ENCODE measurements around the gene NOL4L. TPM values are rescaled to one million over a fixed set of nuclear protein-coding genes. Genes with fewer than 3 reads are reported as not detected.

Gene NOL4L
- total RNA-seq, 2 donors from 2014 or later = 18.0 to 59.7 TPM

- TF ChIP-seq POLR2A (IDR thresholded peaks at IDR 0.05) (no peak), POLR2AphosphoS5 (IDR thresholded peaks at IDR 0.05) (no peak), CTCF (IDR thresholded peaks at IDR 0.05) (no peak)
- Histone ChIP-seq H3K4me1 (replicated peaks) (no peaks in the 10 kb centered on the region), H3K27ac (no peak overlapping the region), H3K9me3 (no peaks in the 10 kb centered on the region), H3K36me3 (no peaks in the 10 kb centered on the region), H3K27me3 (replicated peaks; ENCODE audit: insufficient read depth) (no peaks in the 10 kb centered on the region), H3K4me3 (no peak overlapping the region)
- intact Hi-C loops (cut with DNase I) = no loop called here
- 88% methylated on average over 8 of the region's 8 CpGs for WGBS
- no peak for DNase-seq (ENCODE audit: low spot score)
Observed at GRCh38 chr20:32522776-32523612, 62.1 kb downstream of the NOL4L start.

GRCh38 chr20:32522526-32522775, 62.7 kb downstream of the NOL4L start:
- DNase-seq (ENCODE audit: low spot score) = no peak
- 74% methylated on average over 3 of the region's 3 CpGs for WGBS
- Histone ChIP-seq H3K4me3 (no peak overlapping the region), H3K4me1 (replicated peaks) (peaks cover under 1% of the 10 kb centered on the region), H3K27me3 (replicated peaks; ENCODE audit: insufficient read depth) (no peaks in the 10 kb centered on the region), H3K27ac (no peak overlapping the region), H3K9me3 (no peaks in the 10 kb centered on the region), H3K36me3 (no peaks in the 10 kb centered on the region)
- intact Hi-C loops (cut with DNase I) = no loop called here
- no peak for TF ChIP-seq POLR2A (IDR thresholded peaks at IDR 0.05)
- no peak for TF ChIP-seq CTCF (IDR thresholded peaks at IDR 0.05)
- TF ChIP-seq POLR2AphosphoS5 (IDR thresholded peaks at IDR 0.05) = no peak

- H3K9me3 ChIP-seq = no peaks in the 10 kb centered on the region
- DNase-seq (ENCODE audit: low spot score) = peak; percentile 40
- 16% methylated on average over 15 of the region's 15 CpGs for WGBS
Observed at GRCh38 chr20:32521780-32522525, 63.2 kb downstream of the NOL4L start.

GRCh38 chr20:32520927-32521203, 64.3 kb downstream of the NOL4L start:
- no peaks in the 10 kb centered on the region for H3K9me3 ChIP-seq
- H3K36me3 ChIP-seq = no peaks in the 10 kb centered on the region
- H3K4me3 ChIP-seq = no peak overlapping the region
- H3K27ac ChIP-seq = no peak overlapping the region
- DNase-seq (ENCODE audit: low spot score) = no peak
- WGBS = 95% methylated on average over 3 of the region's 3 CpGs
- H3K27me3 ChIP-seq (replicated peaks; ENCODE audit: insufficient read depth) = no peaks in the 10 kb centered on the region
- H3K4me1 ChIP-seq (replicated peaks) = peaks cover 5% of the 10 kb centered on the region
- TF ChIP-seq POLR2AphosphoS5 (IDR thresholded peaks at IDR 0.05) (no peak), POLR2A (IDR thresholded peaks at IDR 0.05) (no peak), CTCF (IDR thresholded peaks at IDR 0.05) (no peak)
- intact Hi-C loops (cut with DNase I) = loop anchor here (2.0 kb wide), 1 partner anchor 132 kb away; no protein-coding TSS in a partner anchor

More at GRCh38 chr20:32521780-32522525, 63.2 kb downstream of the NOL4L start:
- Histone ChIP-seq H3K4me1 (replicated peaks) (peaks cover 5% of the 10 kb centered on the region), H3K36me3 (no peaks in the 10 kb centered on the region), H3K27ac (no peak overlapping the region), H3K27me3 (replicated peaks; ENCODE audit: insufficient read depth) (no peaks in the 10 kb centered on the region), H3K4me3 (no peak overlapping the region)
- intact Hi-C loops (cut with DNase I) = loop anchor here (2.0 kb wide), 1 partner anchor 131 kb away; no protein-coding TSS in a partner anchor
- TF ChIP-seq POLR2AphosphoS5 (IDR thresholded peaks at IDR 0.05) = no peak
- TF ChIP-seq CTCF (IDR thresholded peaks at IDR 0.05) = peak; percentile 71 to 92 (median 84)

GRCh38 chr20:32519381-32519730, 65.8 kb downstream of the NOL4L start:
- H3K4me1 ChIP-seq (replicated peaks) = peaks cover 5% of the 10 kb centered on the region
- H3K27ac ChIP-seq = no peak overlapping the region
- intact Hi-C loops (cut with DNase I) = no loop called here
- TF ChIP-seq CTCF (IDR thresholded peaks at IDR 0.05) (no peak), POLR2AphosphoS5 (IDR thresholded peaks at IDR 0.05) (no peak), POLR2A (IDR thresholded peaks at IDR 0.05) (no peak)
- no peak for DNase-seq (ENCODE audit: low spot score)
- WGBS = 85% methylated on average over 11 of the region's 11 CpGs
- no peaks in the 10 kb centered on the region for H3K27me3 ChIP-seq (replicated peaks; ENCODE audit: insufficient read depth)
- no peak overlapping the region for H3K4me3 ChIP-seq
- no peaks in the 10 kb centered on the region for H3K36me3 ChIP-seq
- H3K9me3 ChIP-seq = no peaks in the 10 kb centered on the region
